ENCODE results near the gene SASH1.

- TF ChIP-seq GATA2 (IDR thresholded peaks at IDR 0.05; ENCODE audit: low read depth, low read length) (no peak), GATA3 (IDR thresholded peaks at IDR 0.05; ENCODE audit: low read depth, low read length) (no peak)
These were observed 64.7 kb downstream of the SASH1 start for GRCh38 chr6:148407372-148407771.

Measured in SH-SY5Y (cell line).